ENCODE data around the gene WIPF2.

Gene WIPF2

DNA sequence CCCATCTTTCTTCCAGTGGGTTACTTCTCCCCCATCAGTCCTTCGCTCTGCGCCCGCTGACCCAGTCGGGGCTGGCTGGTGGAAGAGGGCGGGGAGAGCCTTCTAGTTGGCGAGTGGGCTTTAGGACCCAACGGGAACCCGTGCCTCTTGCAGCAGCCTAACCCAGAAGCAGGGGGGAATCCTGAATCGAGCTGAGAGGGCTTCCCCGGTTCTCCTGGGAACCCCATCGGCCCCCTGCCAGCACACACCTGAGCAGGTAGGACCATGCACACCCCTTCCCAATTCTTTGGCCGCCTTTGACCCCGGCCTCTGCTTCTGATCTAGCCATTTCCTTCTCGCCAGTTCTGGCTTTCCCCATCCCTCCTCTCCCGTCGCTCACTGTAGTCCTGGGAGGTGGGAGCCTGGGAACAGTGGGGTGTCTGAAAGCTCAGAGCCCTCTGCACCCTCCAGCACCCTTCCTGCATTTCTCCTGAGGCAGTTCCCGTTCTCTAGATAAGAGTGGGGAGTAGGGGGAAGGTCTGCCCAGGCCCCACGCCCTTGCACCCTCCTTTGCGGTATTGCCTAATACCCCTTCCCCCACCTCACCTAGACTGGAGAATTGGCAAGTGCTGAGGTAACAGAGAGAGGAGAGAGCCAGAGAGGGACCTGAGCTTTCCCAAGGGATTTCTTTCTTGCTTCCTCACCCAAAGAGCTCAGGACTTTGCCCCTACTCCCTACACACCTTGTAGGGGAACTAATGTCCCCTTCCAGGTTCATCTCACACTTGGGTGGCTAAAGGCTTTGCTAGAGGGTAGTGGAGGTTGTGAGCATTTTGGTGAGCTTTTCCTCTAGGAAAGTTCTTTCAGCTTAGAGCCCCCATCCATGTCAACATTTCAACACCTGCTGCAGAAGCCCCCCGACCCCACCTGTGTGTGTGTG, 90.2 kb downstream of the WIPF2 start, which contains the start of gene RARA:
Gene RARA, plus strand, starts transcription at position 150 of the 918 bp plus-strand sequence. CDS start 22,039 bp downstream, outside the sequence.
- TF ChIP-seq CTCF (IDR thresholded peaks at IDR 0.05), result no peak

DNA sequence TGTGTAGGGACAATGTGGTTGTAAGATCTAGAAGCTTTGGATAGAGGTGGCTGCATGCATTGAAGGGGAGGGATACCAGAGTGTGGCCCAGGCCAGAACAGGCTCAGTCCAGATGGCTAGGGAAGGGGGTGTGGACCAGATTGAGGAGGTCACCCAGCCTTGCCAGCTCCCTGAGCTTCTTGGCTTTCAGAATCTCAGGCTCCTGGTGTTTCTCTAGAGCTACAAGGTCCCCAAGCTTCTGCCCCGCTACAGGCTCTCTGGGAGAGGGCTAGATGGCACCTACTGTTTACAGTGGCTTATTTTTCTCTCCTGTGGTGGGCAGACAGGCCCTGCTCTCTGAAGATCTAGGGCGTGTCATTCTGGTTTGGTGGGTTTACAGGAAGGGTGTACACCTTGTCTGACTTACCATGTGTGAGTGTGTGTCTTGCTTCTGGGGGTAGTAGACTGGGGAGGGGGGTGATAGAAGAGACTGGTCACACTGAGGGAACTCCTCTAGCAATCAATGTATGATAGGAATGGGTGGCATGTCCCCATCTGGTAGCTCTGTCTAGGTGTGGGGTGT, 90.9 kb downstream of the WIPF2 start:
- no peak for TF ChIP-seq CTCF (IDR thresholded peaks at IDR 0.05)

- TF ChIP-seq CTCF (IDR thresholded peaks at IDR 0.05), result no peak
Measured at GRCh38 chr17:40310882-40311391, 91.8 kb downstream of the WIPF2 start.

GRCh38 chr17:40311575-40311974, 92.5 kb downstream of the WIPF2 start:
- no peak for TF ChIP-seq CTCF (IDR thresholded peaks at IDR 0.05)

DNA sequence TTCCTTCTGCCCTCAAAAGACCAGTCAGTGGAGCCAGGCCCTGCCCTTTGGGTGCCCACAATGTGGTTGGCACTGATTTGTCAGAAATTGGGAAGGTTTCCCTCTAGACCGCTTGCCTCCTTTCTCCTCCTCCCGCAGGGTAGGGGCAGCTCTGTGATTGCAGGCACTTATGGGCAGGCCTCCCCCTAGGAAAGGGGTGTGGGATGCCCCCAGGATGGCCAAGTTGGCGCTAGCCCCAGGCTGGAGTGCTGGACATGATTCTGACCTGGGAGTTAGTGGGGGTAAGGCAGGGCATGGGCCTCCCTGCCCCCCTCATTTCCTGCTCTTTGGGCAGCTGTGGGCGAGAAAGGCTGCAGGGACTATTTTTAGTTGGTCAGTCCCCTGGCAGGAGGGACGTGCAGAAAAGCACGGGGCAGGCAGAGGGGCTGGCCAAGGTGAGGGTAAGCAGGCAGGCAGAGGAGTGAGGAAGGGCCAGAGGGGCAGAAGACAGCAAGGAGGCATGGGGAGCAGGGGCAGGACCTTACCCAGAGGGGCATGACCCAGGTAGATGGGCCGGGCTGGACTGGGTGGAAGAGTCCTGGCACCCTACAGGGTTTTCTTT, 93.1 kb downstream of the WIPF2 start:
- no peak for TF ChIP-seq CTCF (IDR thresholded peaks at IDR 0.05)

GRCh38 chr17:40312893-40313667, 94.0 kb downstream of the WIPF2 start:
- no peak for TF ChIP-seq CTCF (IDR thresholded peaks at IDR 0.05)

Data from LNCAP (cell line).